ENCODE data around the gene KRT6A.

DNA sequence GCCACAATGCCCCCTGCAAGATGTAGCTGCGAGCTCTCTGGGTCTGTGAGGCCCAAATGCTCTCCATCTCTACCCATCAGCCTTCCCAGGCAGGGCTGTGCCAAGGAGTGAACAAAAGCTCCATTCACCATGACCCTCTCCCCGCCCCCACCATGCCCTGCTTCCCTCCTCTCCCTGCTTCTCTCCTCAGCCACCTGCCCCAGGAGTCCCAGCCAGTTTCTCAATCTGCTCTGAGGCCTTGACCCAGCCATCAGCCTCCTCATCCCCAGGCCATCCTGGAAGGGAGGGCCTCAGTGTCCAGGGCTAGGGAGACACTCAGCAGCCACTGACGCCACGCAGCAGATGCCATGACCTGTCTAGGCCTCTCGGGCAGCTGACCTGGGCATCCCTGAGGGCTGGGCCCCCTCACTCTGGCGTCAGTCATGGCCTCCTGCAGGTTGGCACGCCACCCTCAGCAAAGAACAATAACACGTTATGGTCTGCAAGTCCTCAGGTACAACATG, 35.6 kb upstream of the KRT6A start:
- no peak for TF ChIP-seq POLR2A (IDR thresholded peaks at IDR 0.05)
- TF ChIP-seq, protein P1, sequence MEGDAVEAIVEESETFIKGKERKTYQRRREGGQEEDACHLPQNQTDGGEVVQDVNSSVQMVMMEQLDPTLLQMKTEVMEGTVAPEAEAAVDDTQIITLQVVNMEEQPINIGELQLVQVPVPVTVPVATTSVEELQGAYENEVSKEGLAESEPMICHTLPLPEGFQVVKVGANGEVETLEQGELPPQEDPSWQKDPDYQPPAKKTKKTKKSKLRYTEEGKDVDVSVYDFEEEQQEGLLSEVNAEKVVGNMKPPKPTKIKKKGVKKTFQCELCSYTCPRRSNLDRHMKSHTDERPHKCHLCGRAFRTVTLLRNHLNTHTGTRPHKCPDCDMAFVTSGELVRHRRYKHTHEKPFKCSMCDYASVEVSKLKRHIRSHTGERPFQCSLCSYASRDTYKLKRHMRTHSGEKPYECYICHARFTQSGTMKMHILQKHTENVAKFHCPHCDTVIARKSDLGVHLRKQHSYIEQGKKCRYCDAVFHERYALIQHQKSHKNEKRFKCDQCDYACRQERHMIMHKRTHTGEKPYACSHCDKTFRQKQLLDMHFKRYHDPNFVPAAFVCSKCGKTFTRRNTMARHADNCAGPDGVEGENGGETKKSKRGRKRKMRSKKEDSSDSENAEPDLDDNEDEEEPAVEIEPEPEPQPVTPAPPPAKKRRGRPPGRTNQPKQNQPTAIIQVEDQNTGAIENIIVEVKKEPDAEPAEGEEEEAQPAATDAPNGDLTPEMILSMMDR (IDR thresholded peaks at IDR 0.05 in 4 of 5, conservative IDR thresholded peaks at IDR 0.05 in 1 of 5) = no peak

Data from gastrocnemius medialis (tissue), 4 donors.